ENCODE results near the gene LEFTY2. TPM values are rescaled to one million over a fixed set of nuclear protein-coding genes. Genes with fewer than 3 reads are reported as not detected.

The LEFTY2 gene
- total and polyA plus RNA-seq, 10 of the 15 experiments (the other 5 are each of a cell fraction or from before 2014, with no cell fraction given) = not detected

GRCh38 chr1:225891229-225891972, 49.6 kb downstream of the LEFTY2 start:
- TF ChIP-seq TBL1XR1 (IDR thresholded peaks at IDR 0.05; ENCODE audit: low read depth, low read length) (no peak), WRNIP1 (IDR thresholded peaks at IDR 0.05; ENCODE audit: borderline replicate concordance, low read depth, low read length) (no peak), BMI1 (IDR thresholded peaks at IDR 0.05; ENCODE audit: borderline replicate concordance) (no peak), CEBPZ (IDR thresholded peaks at IDR 0.05; ENCODE audit: low read depth, low read length) (no peak), RCOR1 (conservative IDR thresholded peaks at IDR 0.05; ENCODE audit: low read depth, low read length) (no peak), SUPT20H (IDR thresholded peaks at IDR 0.05; ENCODE audit: borderline replicate concordance, control insufficient read depth, low read depth, low read length) (no peak), MYC (IDR thresholded peaks at IDR 0.05; ENCODE audit: insufficient read depth, insufficient read length, insufficient replicate concordance, low read length, severe bottlenecking) (no peak)
- ChIA-PET POLR2A (no interaction called here), RAD21 (ENCODE audit: unreplicated experiment) (no interaction called here), CTCF (no interaction called here), SMC1A (ENCODE audit: uncharacterized antibody, unreplicated experiment) (no interaction called here)
- DNase-seq (ENCODE audit: low read depth, low spot score) = no peak
- no peak for FAIRE-seq
- H3K27ac ChIP-seq (ENCODE audit: control insufficient read depth, insufficient read depth) = no peak overlapping the region
- H4K20me1 ChIP-seq (ENCODE audit: control insufficient read depth, insufficient read depth) = no peaks in the 10 kb centered on the region
- in situ Hi-C loops (cut with MboI) (no loop called here), intact Hi-C loops (cut with micrococcal nuclease; ENCODE audit: unreplicated experiment) (no loop called here)
- H2AFZ ChIP-seq (ENCODE audit: control insufficient read depth, low read depth, low read length) = no peak overlapping the region
- H3K9me3 ChIP-seq (replicated peaks; ENCODE audit: control insufficient read depth, insufficient read depth, low read length) = no peaks in the 10 kb centered on the region
- no peak overlapping the region for H3K4me2 ChIP-seq (ENCODE audit: control insufficient read depth, insufficient read depth)
- WGBS (ENCODE audit: insufficient coverage, insufficient replicate concordance, low lambda C conversion rate, missing lambda C conversion rate) = 68% methylated on average over 14 of the region's 14 CpGs
- no peak overlapping the region for H3K4me3 ChIP-seq
- peaks cover 1% of the 10 kb centered on the region for H3K4me1 ChIP-seq (ENCODE audit: control insufficient read depth, insufficient read depth, low read length)
- no peaks in the 10 kb centered on the region for H3K36me3 ChIP-seq (ENCODE audit: control insufficient read depth in 2 of 2, insufficient read depth in 2 of 2, low read length in 1 of 2)
- BruUV-seq (replicated peaks) = no TSS peak
- H3K27me3 ChIP-seq (replicated peaks in 1 of 2; ENCODE audit: control insufficient read depth in 2 of 2, insufficient read depth in 2 of 2, low read length in 1 of 2) = no peaks in the 10 kb centered on the region
- H3K9ac ChIP-seq (ENCODE audit: control insufficient read depth, insufficient read depth, low read length) = no peak overlapping the region
- H3K79me2 ChIP-seq (ENCODE audit: control insufficient read depth, insufficient read depth, low read length) = no peaks in the 10 kb centered on the region
- no peak for ATAC-seq
